Measurements from ENCODE around the gene CUEDC2.

GRCh38 chr10:102399217-102400021, 33.0 kb downstream of the CUEDC2 start:
- TF ChIP-seq CTCF (IDR thresholded peaks at IDR 0.05 in 8 of 11, conservative IDR thresholded peaks at IDR 0.05 in 3 of 11), result peak; percentile 94 to 98 (median 97)
- TF ChIP-seq POLR2AphosphoS5 (IDR thresholded peaks at IDR 0.05), result peak; percentile 96 to 97 (median 97)

Measured in spleen (tissue), 7 donors.